HuH-7 (cell line): ENCODE data around the gene TRAPPC1.
A peak's percentile ranks its signal among the peaks of the same experiment; 100 is the strongest.
"Not testable (repeated sequence)": the region's sequence is repeated elsewhere in the genome, so short reads cannot be mapped to it uniquely, and the experiment has no call there.

Experiments
- DNase-seq: peaks from one replicate; pipeline ENCODE4 v3.0.0; 2011; ENCODE audit warnings: low spot score

TRAPPC1 gene, protein sequence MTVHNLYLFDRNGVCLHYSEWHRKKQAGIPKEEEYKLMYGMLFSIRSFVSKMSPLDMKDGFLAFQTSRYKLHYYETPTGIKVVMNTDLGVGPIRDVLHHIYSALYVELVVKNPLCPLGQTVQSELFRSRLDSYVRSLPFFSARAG

DNA sequence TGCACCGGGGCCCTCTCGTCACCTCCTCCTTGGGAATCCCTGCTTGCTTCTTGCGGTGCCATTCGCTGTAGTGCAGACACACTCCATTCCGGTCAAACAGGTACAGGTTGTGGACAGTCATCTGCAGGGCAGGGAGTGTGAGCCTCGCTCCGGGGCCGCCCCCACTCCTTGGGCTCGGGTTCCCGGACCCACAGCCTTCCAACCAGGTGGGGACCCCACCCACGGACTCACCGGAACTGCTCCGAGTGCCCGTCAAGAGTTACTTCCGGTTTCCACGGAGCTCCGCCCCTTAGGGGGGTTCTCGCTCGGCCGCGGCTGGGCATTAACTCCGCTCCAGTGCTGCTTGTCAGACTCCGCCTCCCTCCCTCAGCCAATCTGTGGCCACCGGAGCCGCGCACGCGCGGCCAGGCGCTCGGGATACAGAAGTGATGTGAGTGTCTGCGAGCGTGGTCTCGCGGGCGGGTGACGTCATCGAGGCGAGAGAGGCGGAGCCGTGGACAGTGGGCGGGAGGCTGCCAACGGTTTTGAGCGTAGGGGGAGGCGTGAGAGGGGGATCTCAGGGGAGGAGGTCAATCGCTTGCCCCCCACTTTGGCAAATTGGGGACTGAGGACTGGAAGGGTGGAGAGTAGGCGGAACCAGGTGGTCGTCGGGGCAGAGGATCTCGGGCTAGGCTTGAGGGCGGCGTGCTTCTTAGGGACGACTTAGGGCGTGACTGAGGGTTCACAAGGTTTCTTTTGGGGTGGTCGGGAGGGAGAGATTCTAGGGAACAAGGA lies at the start of gene TRAPPC1, which contains the start of gene CNTROB:
TRAPPC1 (minus strand) TSS at position 238 of the 774 bp plus-strand sequence; CDS start at position 121, 117 bp downstream.
CNTROB (plus strand) TSS at position 498 of the 774 bp plus-strand sequence. CDS start 874 bp downstream, outside the sequence.
- peak; percentile 98 for DNase-seq

DNA sequence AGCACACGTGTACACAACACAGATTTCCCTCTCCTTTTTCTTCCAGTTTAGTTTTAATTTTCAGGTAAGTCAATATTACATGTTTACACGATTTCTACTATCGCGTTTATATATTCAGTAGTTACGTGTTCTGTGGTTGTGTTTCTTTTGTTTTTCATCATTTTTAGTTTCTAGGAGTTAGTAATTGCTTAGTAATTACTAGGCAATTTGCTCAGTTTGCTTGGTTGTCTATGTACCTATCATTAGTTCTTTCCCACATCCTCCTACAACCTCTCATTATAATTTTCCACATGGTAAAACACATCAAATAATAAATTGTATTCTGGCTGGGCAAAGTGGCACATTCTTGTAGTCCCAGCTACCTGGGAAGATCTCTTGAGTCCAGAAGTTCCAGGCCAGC lies 46.1 kb upstream of the TRAPPC1 start:
- no peak for DNase-seq

DNA sequence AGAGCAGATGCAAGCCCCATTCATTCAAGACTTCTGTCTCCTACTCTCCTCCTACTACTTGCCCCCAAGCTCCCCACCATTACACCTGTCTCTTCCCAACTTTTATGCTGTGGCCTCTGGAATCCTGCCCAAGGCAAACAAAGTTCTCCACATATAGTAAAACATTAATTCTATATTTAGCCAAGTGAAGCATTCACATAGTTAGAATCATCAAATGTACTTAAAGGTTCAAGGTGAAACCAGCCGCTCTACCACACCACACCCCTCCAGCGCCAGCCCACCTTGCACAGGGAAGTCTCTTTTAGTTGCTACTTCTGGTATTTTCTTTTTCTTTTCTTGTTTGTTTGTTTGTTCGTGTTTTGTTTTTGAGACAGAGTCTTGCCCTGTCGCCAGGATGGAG lies 45.3 kb upstream of the TRAPPC1 start:
- DNase-seq, result no peak

DNA sequence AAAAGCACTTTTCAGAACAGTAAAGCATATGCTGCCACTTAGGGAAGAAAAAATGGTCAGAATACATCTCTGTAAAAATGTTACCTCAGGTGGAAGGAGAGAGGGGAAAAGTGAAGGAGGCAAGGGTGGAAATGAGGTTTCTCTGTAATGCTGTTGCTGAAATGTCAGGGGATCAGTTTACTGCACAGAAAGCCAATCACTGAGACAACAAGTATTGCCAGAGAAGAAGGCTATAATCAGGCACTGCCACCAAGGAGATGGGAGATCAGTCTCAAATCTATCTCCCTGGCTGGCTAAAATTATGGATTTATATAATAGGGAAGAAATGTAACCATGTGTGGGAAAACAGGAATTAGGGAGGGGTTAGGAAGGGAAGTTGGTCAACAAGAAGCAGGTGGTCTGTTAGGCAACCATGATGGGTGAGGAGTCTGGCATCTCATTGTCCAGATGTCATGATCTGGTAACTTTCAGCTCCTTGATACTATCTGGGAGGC lies 42.9 kb upstream of the TRAPPC1 start:
- DNase-seq, result no peak

DNA sequence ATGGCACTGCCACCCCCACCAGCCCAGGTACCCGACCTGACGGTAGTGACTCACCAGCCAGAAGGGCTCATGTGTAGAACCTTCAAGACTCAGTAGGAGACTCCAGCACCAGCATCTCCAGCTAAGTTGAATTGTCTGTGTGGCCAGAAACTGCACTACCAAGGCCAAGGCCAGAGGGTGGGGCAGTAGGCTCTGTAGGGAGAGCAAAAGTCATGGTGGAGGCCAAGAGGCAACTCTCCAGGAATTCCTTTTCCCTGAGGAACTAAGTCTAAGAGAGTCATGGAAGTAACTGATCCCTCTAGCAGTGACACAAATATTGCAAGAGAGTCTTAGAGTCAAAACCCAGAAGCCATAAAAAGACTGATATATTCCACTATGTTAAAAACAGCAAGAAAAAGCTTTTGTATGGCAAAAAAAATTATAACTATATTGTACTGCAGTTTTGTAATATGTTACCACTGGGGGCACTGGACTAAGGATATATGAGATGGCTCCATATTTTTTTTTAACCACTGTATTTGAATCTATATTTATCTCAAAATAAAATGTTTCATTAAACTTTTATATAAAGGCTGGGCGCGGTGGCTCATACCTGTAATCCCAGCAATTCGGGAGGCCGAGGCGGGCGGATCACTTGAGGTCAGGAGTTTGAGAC lies 40.5 kb upstream of the TRAPPC1 start:
- no peak for DNase-seq

DNA sequence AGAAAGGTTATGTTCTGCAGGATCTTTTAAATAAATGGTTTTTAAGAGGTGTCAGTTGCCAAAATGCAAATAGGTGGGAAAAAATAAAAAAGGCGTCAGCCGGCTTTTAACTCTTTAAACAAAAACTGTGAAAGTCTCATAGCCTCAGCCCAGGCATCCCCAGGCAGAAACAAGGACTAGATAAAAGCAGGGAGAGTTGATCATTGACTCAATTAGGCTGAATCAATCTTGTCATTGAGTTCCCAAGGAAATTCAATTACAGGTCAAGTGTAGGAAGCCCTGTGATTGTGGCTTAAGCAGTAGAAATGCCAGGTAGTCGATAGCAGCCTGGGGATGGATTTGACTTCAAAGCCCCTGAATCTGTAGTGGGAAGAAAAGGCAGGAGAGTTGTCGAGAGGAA lies 39.9 kb upstream of the TRAPPC1 start:
- no peak for DNase-seq

DNA sequence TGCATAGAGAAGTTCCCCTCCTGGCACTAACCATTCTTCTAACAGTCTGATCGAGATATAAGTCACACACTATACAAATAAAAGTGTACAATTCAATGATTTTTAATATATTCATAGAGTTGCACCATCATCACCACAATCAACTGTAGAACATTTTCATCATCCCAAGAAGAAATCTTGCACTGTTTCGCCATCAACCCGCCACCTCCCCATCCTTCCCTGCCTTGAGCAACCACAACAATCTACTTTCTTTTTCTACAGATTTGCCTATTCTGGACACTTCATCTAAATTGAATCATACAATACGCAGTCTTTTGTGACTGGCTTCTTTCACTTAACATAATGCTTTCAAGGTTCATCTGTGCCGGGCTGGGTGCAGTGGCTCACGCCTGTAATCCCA lies 37.7 kb upstream of the TRAPPC1 start:
- DNase-seq, result no peak

DNA sequence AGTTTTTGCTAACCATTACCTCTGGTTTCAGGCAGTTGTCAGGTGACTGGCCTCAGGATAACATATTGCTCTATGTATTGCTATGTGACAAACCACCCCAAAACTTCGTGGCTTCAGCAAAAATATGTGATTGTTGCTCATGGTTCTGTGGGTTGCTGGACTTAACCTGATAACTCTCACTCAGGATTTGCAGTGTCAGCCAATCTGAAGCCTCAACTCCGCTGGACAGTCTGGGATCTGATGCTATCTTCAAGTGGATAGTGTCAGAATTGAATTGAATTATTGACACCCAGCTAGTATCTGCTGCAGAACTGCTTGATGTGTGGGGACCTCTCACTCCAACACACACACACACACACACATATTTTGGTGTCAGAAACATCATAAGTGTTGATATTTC lies 36.0 kb upstream of the TRAPPC1 start:
- no peak for DNase-seq

DNA sequence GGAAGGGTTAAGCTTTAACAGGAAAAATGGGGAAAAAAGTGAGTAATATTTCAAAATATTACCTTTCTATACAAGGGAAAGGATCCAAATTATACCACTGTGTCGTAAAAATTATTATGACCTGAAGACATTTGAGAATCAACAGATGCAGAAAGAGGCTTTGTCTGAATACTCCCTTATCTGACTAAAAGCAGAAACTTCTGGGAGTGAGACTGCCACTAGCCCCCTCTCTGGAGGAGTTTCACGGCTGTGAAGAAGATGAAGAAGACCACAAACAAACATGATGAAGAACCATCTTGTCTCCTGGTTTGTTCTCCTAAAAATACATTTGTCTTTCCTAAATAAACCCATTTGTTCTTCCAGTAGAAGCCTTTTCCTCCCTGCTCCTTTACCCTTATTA lies 29.7 kb upstream of the TRAPPC1 start:
- no peak for DNase-seq

DNA sequence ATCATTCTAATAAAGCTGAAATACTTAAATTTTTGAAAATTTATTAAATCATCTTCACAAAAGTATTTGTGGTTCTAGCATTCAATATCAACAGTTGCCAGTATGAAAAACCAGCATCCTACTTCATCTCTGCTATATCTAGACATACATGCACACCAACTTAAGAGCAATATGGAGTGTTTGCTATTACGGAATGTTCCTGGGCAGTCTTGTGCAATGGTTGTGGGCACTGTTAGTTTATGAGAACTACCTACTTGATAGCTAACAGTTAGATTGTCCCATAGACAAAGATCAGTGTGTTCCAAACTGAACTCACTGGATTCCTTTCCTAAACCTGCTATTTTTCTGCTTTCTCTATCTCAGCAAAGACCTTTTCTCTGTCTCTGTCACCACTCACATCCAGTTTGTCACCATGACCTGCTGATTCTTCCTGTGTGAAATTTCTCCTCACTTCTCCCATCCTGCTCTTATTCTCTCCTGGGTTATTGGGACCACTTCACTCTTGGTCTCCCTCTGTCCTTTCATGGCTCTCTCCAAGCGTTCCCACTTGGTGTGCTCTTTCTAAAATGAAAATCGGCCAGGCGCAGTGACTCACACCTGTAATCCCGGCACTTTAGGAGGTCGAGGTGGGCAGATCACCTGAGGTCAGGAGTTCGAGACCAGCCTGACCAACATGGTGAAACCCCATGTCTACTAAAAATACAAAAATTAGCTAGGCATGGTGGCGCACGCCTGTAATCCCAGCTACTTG lies 27.9 kb upstream of the TRAPPC1 start:
- DNase-seq, result peak; percentile 7

DNA sequence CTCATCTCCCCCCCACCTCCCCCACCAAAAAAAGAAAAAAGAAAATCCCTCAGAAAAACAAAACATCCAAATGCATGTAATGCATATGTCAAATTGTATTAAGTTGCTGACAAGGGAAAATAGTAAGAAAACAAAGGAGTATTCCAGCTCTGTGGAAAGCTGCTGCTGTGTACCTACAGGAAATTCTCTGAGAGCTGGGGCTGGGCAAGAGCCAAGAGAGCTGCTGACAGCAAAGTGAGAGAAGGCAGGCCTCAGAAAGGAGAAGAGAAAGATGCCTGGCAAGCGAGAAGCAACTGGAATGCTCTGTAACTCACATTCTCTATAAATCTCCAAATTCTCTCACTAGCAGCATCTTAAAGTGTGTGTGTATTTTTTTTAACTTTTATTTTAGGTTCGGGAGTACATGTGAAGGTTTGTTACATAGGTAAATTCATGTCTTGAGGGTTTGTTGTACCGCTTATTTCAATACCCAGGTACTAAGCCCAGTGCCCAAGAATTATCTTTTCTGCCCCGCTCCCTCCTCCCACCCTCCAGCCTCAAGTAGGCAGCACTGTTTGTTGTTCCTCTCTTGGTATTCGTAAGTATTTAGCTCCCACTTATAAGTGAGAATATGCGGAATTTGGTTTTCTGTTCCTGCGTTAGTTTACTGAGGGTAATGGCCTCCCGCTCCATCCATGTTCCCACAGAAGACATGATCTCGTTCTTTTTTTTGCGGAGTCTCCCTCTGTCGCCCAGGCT lies 24.7 kb upstream of the TRAPPC1 start:
- no peak for DNase-seq

DNA sequence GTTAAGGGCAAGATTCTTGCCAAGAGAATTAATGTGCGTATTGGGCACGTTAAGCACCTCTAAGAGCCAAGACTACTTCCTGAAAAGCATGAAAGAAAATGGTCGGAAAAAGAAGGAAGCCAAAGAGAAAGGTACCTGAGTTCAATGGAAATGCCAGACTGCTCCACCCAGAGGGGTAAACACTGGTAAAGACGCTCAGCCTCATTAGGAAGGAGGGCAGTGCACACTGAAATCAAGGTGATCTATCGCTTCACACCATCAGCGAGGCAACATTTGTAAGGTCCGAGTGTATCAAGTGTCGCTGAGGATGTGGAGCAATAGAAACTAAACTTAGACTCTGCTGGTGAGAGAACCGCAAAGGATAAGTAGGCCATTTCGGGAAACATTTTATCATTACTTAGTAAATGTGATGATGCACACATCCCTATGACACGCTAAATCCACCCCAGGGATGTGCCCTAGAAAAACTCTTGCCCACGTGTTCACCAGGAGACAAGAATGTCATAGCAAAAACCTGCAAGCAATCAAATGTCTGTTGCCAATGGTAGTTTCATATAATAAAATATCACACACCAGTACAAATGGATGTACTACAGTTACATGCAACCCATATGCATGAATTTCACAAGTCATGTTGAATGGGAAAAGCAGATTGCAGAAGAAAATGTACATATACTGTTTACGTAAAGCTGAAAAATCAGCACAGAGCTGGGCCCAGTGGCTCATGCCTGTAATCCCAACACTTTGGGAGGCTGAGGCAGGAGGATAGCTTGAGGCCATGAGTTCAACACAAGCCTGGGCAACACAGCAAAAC lies 23.9 kb upstream of the TRAPPC1 start:
- no peak for DNase-seq

DNA sequence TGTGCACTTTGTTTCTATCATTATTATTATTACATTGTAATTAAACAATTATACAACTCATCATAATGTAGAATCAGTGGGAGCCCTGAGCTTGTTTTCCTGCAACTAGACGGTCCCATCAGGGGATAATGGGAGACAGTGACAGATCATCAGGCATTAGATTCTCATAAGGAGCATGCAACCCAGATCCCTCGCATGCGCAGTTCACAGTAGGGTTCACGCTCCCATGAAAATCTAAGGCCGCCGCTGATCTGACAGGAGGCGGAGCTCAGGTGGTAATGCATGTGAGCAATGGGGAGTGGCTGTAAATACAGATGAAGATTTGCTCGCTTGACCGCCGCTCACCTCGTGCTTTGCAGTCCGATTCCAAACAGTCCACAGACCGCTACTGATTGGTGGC lies 21.5 kb upstream of the TRAPPC1 start:
- not testable (repeated sequence) for DNase-seq

DNA sequence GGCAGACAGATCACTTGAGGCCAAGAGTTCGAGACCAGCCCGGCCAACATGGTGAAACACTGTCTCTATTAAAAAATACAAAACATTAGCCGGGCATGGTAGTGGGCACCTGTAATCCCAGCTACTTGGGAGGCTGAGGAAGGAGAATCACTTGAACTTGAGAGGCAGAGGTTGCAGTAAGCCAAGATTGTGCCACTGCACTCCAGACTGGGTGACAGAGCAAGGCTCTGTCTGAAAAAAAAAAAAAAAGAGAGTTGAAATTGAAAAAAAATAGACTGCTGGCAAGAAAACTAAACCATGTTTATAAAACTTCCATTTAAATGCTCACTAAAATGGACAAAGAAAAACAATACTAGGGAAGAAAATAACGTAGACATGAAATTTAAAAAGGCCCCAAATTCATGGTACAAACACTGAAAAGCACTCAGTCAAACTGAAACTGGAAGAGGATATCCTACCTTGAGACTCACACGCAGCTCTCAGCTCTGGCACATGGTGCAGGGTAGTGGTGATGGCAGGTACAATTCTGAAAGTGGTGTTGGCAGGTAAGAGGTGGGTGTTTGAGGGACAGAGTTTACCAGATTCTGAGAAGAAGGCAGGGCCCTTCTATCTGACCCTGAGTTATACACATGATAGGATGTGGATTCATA lies 19.5 kb upstream of the TRAPPC1 start:
- no peak for DNase-seq

DNA sequence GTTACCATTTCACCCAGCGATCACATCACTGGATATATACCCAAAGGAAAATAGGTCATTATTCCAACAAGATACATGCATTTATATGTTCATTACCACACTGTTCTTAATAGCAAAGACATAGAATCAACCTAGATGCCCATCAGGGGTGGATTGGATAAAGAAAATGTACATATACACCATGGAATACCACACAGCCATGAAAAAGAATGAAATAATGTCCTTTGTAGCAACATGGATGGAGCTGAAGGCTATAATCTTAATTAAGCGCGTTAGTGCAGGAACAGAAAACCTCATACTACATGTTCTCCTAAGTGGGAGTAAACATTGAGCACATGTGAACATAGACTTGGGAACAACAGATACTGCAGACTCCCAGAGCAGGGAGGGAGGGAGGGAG lies 18.8 kb upstream of the TRAPPC1 start:
- DNase-seq, result no peak

DNA sequence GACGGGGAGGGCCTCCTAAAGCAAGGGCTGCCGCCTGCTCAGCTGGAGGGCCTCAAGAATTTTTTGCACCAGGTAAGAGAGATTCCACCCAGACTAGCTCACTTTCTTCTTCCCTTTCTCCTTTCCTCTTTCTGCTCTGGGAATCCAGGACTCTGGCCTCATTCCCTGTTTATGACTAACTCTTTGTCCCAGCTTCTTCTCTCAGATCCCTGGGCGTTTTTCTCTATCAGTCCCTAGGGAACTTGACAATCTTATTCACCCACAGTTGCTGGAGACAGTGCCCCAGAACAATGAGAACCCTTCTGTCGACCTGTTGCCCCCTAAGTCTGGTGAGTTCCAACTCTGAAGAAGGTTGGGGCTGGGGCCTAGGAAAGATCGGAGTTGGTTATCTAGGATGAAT lies 15.9 kb upstream of the TRAPPC1 start:
- DNase-seq, result no peak

DNA sequence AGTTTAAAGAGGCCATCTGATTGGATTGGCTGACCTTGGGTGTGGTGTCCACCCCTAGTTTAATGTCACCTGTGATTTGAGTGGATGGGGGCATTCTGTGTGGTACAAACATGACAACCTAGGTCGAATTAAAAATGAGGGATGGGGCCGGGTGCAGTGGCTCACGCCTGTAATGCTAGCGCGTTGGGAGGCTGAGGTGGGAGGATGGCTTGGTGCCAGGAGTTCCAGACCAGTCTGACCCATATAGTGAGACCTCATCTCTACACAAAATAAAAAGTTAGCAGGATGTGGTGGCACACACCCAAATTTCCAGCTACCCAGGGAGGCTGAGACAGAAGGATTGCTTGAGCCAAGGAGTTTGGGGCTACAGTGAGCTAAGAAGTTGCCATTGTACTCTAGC lies 14.7 kb upstream of the TRAPPC1 start:
- DNase-seq, result no peak

DNA sequence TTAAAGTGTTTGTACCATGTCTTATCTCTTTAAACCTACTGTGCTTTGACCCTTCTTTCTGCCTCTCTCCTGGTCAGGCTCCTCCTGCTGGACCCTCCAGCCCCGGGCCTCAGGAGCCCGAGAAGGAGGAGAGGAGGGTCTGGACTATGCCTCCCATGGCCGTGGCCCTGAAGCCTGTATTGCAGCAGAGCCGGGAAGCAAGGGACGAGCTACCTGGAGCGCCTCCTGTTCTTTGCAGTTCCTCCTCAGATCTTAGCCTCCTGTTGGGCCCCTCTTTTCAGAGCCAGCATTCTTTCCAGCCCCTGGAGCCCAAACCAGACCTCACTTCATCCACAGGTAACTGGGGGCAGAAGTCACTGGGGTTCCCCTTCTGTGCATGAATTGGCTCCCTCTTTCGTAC lies 13.9 kb upstream of the TRAPPC1 start:
- DNase-seq, result no peak

DNA sequence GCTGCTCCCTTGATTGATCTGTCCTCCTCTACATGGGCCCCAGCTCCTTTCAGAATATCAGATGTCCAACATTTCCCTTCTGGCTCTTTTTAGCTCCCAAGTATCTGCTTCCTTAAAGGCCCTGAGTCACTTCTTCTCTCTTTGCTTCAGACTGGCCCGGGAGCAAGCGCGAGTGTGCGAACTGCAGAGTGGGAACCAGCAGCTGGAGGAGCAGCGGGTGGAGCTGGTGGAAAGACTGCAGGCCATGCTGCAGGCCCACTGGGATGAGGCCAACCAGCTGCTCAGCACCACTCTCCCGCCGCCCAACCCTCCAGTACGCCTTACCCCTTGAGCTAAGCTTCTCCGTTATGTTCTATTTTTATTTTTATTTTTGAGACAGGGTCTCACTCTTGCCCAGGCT lies 12.6 kb upstream of the TRAPPC1 start:
- DNase-seq, result no peak

DNA sequence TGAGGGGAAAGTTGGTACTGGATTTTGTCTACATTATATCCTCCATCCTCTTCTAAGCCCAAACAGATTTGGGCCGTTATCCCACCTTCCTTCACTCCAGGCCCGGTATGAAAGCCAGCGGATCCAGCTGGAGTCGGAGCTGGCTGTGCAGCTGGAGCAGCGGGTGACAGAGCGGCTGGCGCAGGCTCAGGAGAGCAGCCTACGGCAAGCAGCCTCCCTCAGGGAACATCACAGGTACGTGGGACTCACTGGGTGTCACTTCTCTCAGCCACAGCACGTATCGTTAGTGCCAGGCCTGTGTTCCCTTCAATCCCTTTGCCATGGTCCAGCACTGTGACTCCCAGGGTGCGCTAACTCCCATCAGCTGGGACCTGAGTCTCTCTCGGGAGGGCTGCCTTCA lies 11.5 kb upstream of the TRAPPC1 start:
- no peak for DNase-seq
